ENCODE results near the gene PLPP6. TPM values are rescaled to one million over a fixed set of nuclear protein-coding genes. Genes with fewer than 3 reads are reported as not detected.

The PLPP6 gene
- total RNA-seq, 1 donor from 2014 or later, result 5.8 TPM

- DNase-seq (ENCODE audit: low spot score), result no peak
Observed at GRCh38 chr9:4700091-4700490, 38.0 kb downstream of the PLPP6 start.

GRCh38 chr9:4700932-4701331 lies 38.8 kb downstream of the PLPP6 start:
- DNase-seq (ENCODE audit: low spot score), result no peak

- no peak for DNase-seq (ENCODE audit: low spot score)
Observed at GRCh38 chr9:4701526-4701925, 39.4 kb downstream of the PLPP6 start.

GRCh38 chr9:4704129-4704528 lies 42.0 kb downstream of the PLPP6 start:
- no peak for DNase-seq (ENCODE audit: low spot score)

GRCh38 chr9:4706021-4706420 lies 43.9 kb downstream of the PLPP6 start:
- DNase-seq (ENCODE audit: low spot score), result no peak

- no peak for DNase-seq (ENCODE audit: low spot score)
Observed at GRCh38 chr9:4706971-4707622, 45.0 kb downstream of the PLPP6 start.

GRCh38 chr9:4709380-4709779 lies 47.3 kb downstream of the PLPP6 start:
- no peak for DNase-seq (ENCODE audit: low spot score)

- no peak for DNase-seq (ENCODE audit: low spot score)
Observed at GRCh38 chr9:4713849-4714248, 51.8 kb downstream of the PLPP6 start.

- no peak for DNase-seq (ENCODE audit: low spot score)
Observed at GRCh38 chr9:4714266-4715016, 52.3 kb downstream of the PLPP6 start.

Other genes with a start within 250 kb of the PLPP6 start
- 3.9 TPM for gene SLC1A1, start 171.8 kb upstream of the PLPP6 start, total RNA-seq (ENCODE audit: insufficient read depth, low replicate concordance)
- gene SPATA6L, start 4.2 kb downstream of the PLPP6 start, total RNA-seq (ENCODE audit: insufficient read depth, low replicate concordance), result 4.3 TPM
- 52.7 TPM for gene CDC37L1, start 17.3 kb downstream of the PLPP6 start, total RNA-seq (ENCODE audit: insufficient read depth, low replicate concordance)
- gene AK3, start 78.9 kb downstream of the PLPP6 start, total RNA-seq (ENCODE audit: insufficient read depth, low replicate concordance), result 39.2 TPM
- 20.0 TPM for gene RCL1, start 130.7 kb downstream of the PLPP6 start, total RNA-seq (ENCODE audit: insufficient read depth, low replicate concordance)

Data from umbilical cord (tissue), 2 donors.